GM19351 (cell line): ENCODE data around the gene SLC35G3.
"Not testable (repeated sequence)": the region's sequence is repeated elsewhere in the genome, so short reads cannot be mapped to it uniquely, and the experiment has no call there.

Experiments used
- ATAC-seq: cut with Tn5 transposase; IDR thresholded peaks from one replicate; pipeline ENCODE4 v1.9.1; 2021; ENCODE audit warnings: mild to moderate bottlenecking, moderate library complexity; ENCODE audit not compliant: unreplicated experiment

The SLC35G3 gene

GRCh38 chr17:35212668-35213067, 18.5 kb upstream of the SLC35G3 start:
- no peak for ATAC-seq

- no peak for ATAC-seq
Observed at GRCh38 chr17:35210741-35211140, 16.5 kb upstream of the SLC35G3 start.

GRCh38 chr17:35202582-35202981, 8.4 kb upstream of the SLC35G3 start:
- ATAC-seq = not testable (repeated sequence)

- ATAC-seq = not testable (repeated sequence)
Observed at GRCh38 chr17:35195062-35195461, 869 bp upstream of the SLC35G3 start.

- ATAC-seq = no peak
Observed at GRCh38 chr17:35192708-35193107, 1.5 kb downstream of the SLC35G3 start.

GRCh38 chr17:35191001-35191695, 3.0 kb downstream of the SLC35G3 start:
- no peak for ATAC-seq

GRCh38 chr17:35189291-35189690, 4.9 kb downstream of the SLC35G3 start:
- no peak for ATAC-seq

GRCh38 chr17:35188111-35188510, 6.1 kb downstream of the SLC35G3 start:
- no peak for ATAC-seq

- ATAC-seq = no peak
Observed at GRCh38 chr17:35187481-35187880, 6.7 kb downstream of the SLC35G3 start.

- ATAC-seq = peak; percentile 62
Observed at GRCh38 chr17:35185849-35186248, 8.3 kb downstream of the SLC35G3 start.

- no peak for ATAC-seq
Observed at GRCh38 chr17:35184274-35184673, 9.9 kb downstream of the SLC35G3 start.

- ATAC-seq = no peak
Observed at GRCh38 chr17:35183332-35183731, 10.9 kb downstream of the SLC35G3 start.

- not testable (repeated sequence) for ATAC-seq
Observed at GRCh38 chr17:35179379-35179778, 14.8 kb downstream of the SLC35G3 start.

GRCh38 chr17:35176897-35177296, 17.3 kb downstream of the SLC35G3 start:
- no peak for ATAC-seq

GRCh38 chr17:35175638-35176415, 18.4 kb downstream of the SLC35G3 start:
- ATAC-seq = no peak

GRCh38 chr17:35174835-35175334, 19.3 kb downstream of the SLC35G3 start:
- ATAC-seq = no peak

- not testable (repeated sequence) for ATAC-seq
Observed at GRCh38 chr17:35172321-35172720, 21.9 kb downstream of the SLC35G3 start.

GRCh38 chr17:35171834-35172233, 22.4 kb downstream of the SLC35G3 start:
- ATAC-seq = no peak

GRCh38 chr17:35170968-35171771, 23.0 kb downstream of the SLC35G3 start:
- ATAC-seq = no peak

GRCh38 chr17:35169835-35170363, 24.3 kb downstream of the SLC35G3 start:
- no peak for ATAC-seq

GRCh38 chr17:35167666-35168065, 26.5 kb downstream of the SLC35G3 start:
- no peak for ATAC-seq
